HG03066 (cell line): ENCODE measurements around the gene CPB2.

Experiments used
- ATAC-seq: cut with Tn5 transposase; IDR thresholded peaks from one replicate; pipeline ENCODE4 v1.9.1; 2021; ENCODE audit warnings: low read depth; ENCODE audit not compliant: unreplicated experiment

The CPB2 gene

DNA sequence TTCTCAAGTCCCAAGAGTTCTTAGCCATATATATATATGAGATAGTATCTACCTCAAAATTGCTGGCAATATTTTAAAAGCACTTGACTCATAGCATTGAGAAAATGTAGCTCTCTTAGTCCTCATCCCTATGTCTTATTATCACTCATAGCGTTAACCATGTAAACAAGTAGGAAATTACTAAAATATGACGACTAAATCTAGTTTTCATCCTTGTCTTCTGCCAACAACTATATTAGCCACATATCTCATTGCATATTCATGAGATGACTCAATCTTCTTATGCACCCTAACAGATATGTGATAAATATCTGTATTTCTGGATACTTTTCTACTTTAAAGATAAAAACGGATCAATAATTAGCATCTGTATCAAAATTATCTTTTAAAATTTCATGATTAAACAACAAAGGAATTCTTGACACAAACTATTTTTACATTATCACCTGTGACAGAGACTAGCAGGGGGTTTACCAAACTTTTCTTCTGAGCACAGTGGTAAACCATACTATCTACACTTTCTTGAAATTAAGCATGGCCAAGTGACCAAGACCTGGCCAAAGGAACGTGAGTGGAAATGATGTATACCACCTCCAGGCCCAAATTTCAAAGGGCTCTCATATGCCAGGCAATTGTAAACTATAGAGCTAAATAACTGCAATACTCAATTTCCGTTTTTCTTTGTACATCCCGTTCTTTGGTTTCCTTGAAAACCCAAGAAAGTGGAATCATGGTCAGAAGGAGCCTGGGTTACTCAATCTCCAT, 98.0 kb downstream of the CPB2 start:
- no peak for ATAC-seq

- no peak for ATAC-seq
Observed at GRCh38 chr13:46004491-46004890, 100.3 kb downstream of the CPB2 start.
